Measurements from ENCODE around the gene F3. TPM values are rescaled to one million over a fixed set of nuclear protein-coding genes. Genes with fewer than 3 reads are reported as not detected.

Gene F3
- total and polyA plus RNA-seq, 2 of the 13 experiments (the other 11 are each of a cell fraction or from before 2014, with no cell fraction given): 5.8 to 9.0 TPM

DNA sequence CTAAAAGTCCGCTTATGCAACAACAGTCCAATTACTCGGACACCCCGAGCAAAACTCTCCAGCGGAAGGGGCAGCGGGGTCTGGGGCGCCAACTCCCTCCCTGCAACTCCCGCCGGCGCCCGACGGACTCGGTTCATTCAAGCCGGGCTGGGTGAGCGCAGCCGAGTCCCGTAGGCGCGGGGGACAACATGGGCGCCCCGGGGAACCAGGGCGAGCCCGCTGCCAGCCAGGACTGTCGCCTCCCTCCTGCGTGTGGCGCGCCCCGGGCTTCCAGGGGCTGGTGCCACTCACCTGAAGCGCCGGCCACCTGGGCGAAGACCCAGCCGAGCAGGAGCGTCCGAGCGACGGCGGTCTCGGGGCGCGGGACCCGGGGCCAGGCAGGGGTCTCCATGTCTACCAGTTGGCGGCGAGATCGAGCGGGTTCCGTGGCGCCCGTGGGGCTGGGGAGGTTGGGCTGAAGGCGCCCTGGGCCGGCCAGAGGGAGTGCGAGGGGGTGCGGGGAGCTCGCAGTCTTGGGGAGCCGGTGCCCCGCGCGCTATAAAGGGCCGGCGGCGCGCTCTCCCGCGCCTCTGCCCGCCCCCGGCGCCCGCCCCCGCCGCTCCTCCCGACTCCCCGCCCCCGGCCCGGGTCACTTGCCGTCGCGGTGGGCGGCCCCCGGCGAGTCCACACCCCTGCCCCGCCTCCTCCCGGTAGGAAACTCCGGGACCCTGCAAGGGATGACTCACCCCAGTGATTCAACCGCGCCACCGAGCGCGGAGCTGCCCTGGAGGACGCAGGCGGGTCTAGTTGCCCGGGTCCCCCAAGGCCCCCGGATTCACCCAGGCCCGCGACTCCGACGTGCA lies at the start of gene F3 (continued):
- TF ChIP-seq TSC22D2 (CRISPR knock-in tag; IDR thresholded peaks at IDR 0.05; ENCODE audit: borderline replicate concordance) (no peak), ZC3H13 (CRISPR knock-in tag; IDR thresholded peaks at IDR 0.05) (no peak), SETDB1 (CRISPR knock-in tag; IDR thresholded peaks at IDR 0.05; ENCODE audit: borderline replicate concordance) (no peak), ZNF501 (CRISPR knock-in tag; IDR thresholded peaks at IDR 0.05) (peak; percentile 60; the same call in 1 of the 2 replicates), ZNF782 (CRISPR knock-in tag; IDR thresholded peaks at IDR 0.05; ENCODE audit: borderline replicate concordance) (0 out of 2 replicates have a peak, but pooled peaks have one; percentile 20), ZNF790 (CRISPR knock-in tag; IDR thresholded peaks at IDR 0.05; ENCODE audit: borderline replicate concordance) (0 out of 2 replicates have a peak, but pooled peaks have one; percentile 19), SNAI1 (CRISPR knock-in tag; IDR thresholded peaks at IDR 0.05; ENCODE audit: borderline replicate concordance) (peak; percentile 67; the same call in 1 of the 2 replicates)
- TF ChIP-seq, protein P1, sequence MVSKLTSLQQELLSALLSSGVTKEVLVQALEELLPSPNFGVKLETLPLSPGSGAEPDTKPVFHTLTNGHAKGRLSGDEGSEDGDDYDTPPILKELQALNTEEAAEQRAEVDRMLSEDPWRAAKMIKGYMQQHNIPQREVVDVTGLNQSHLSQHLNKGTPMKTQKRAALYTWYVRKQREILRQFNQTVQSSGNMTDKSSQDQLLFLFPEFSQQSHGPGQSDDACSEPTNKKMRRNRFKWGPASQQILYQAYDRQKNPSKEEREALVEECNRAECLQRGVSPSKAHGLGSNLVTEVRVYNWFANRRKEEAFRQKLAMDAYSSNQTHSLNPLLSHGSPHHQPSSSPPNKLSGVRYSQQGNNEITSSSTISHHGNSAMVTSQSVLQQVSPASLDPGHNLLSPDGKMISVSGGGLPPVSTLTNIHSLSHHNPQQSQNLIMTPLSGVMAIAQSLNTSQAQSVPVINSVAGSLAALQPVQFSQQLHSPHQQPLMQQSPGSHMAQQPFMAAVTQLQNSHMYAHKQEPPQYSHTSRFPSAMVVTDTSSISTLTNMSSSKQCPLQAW (CRISPR knock-in tag; IDR thresholded peaks at IDR 0.05): 0 out of 2 replicates have a peak, but pooled peaks have one; percentile 44
- TF ChIP-seq, protein P2, sequence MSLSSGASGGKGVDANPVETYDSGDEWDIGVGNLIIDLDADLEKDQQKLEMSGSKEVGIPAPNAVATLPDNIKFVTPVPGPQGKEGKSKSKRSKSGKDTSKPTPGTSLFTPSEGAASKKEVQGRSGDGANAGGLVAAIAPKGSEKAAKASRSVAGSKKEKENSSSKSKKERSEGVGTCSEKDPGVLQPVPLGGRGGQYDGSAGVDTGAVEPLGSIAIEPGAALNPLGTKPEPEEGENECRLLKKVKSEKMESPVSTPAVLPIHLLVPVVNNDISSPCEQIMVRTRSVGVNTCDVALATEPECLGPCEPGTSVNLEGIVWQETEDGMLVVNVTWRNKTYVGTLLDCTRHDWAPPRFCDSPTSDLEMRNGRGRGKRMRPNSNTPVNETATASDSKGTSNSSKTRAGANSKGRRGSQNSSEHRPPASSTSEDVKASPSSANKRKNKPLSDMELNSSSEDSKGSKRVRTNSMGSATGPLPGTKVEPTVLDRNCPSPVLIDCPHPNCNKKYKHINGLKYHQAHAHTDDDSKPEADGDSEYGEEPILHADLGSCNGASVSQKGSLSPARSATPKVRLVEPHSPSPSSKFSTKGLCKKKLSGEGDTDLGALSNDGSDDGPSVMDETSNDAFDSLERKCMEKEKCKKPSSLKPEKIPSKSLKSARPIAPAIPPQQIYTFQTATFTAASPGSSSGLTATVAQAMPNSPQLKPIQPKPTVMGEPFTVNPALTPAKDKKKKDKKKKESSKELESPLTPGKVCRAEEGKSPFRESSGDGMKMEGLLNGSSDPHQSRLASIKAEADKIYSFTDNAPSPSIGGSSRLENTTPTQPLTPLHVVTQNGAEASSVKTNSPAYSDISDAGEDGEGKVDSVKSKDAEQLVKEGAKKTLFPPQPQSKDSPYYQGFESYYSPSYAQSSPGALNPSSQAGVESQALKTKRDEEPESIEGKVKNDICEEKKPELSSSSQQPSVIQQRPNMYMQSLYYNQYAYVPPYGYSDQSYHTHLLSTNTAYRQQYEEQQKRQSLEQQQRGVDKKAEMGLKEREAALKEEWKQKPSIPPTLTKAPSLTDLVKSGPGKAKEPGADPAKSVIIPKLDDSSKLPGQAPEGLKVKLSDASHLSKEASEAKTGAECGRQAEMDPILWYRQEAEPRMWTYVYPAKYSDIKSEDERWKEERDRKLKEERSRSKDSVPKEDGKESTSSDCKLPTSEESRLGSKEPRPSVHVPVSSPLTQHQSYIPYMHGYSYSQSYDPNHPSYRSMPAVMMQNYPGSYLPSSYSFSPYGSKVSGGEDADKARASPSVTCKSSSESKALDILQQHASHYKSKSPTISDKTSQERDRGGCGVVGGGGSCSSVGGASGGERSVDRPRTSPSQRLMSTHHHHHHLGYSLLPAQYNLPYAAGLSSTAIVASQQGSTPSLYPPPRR (CRISPR knock-in tag; IDR thresholded peaks at IDR 0.05; ENCODE audit: borderline replicate concordance): peak; percentile 29; the same call in 1 of the 2 replicates
- TF ChIP-seq, protein P3, sequence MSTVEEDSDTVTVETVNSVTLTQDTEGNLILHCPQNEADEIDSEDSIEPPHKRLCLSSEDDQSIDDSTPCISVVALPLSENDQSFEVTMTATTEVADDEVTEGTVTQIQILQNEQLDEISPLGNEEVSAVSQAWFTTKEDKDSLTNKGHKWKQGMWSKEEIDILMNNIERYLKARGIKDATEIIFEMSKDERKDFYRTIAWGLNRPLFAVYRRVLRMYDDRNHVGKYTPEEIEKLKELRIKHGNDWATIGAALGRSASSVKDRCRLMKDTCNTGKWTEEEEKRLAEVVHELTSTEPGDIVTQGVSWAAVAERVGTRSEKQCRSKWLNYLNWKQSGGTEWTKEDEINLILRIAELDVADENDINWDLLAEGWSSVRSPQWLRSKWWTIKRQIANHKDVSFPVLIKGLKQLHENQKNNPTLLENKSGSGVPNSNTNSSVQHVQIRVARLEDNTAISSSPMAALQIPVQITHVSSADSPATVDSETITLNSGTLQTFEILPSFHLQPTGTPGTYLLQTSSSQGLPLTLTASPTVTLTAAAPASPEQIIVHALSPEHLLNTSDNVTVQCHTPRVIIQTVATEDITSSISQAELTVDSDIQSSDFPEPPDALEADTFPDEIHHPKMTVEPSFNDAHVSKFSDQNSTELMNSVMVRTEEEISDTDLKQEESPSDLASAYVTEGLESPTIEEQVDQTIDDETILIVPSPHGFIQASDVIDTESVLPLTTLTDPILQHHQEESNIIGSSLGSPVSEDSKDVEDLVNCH (CRISPR knock-in tag; IDR thresholded peaks at IDR 0.05): no peak
- TF ChIP-seq, protein P4, sequence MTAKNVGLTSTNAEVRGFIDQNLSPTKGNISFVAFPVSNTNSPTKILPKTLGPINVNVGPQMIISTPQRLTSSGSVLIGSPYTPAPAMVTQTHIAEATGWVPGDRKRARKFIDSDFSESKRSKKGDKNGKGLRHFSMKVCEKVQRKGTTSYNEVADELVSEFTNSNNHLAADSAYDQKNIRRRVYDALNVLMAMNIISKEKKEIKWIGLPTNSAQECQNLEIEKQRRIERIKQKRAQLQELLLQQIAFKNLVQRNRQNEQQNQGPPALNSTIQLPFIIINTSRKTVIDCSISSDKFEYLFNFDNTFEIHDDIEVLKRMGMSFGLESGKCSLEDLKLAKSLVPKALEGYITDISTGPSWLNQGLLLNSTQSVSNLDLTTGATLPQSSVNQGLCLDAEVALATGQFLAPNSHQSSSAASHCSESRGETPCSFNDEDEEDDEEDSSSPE (CRISPR knock-in tag; IDR thresholded peaks at IDR 0.05): no peak
- TF ChIP-seq, protein P5, sequence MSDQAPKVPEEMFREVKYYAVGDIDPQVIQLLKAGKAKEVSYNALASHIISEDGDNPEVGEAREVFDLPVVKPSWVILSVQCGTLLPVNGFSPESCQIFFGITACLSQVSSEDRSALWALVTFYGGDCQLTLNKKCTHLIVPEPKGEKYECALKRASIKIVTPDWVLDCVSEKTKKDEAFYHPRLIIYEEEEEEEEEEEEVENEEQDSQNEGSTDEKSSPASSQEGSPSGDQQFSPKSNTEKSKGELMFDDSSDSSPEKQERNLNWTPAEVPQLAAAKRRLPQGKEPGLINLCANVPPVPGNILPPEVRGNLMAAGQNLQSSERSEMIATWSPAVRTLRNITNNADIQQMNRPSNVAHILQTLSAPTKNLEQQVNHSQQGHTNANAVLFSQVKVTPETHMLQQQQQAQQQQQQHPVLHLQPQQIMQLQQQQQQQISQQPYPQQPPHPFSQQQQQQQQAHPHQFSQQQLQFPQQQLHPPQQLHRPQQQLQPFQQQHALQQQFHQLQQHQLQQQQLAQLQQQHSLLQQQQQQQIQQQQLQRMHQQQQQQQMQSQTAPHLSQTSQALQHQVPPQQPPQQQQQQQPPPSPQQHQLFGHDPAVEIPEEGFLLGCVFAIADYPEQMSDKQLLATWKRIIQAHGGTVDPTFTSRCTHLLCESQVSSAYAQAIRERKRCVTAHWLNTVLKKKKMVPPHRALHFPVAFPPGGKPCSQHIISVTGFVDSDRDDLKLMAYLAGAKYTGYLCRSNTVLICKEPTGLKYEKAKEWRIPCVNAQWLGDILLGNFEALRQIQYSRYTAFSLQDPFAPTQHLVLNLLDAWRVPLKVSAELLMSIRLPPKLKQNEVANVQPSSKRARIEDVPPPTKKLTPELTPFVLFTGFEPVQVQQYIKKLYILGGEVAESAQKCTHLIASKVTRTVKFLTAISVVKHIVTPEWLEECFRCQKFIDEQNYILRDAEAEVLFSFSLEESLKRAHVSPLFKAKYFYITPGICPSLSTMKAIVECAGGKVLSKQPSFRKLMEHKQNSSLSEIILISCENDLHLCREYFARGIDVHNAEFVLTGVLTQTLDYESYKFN (CRISPR knock-in tag; conservative IDR thresholded peaks at IDR 0.05): peak; percentile 10; the same call in 1 of the 2 replicates
